RWPE2 (cell line): ENCODE data around the gene PRSS22.

ENCODE experiments used
- ATAC-seq: fragments of 200-7000 bp; cut with Tn5 transposase; 3 replicates; pipeline ENCODE4 v1.9.1; 2021; ENCODE audit warnings: low read depth
- DNase-seq: peaks from one replicate; pipeline ENCODE4 v3.0.0-alpha.2; 2020; ENCODE audit warnings: low spot score
- H3K27ac ChIP-seq: fragments of 450-650 bp; 2 replicates; pipeline ENCODE4 v1.5.1; 2017; ENCODE audit warnings: mild to moderate bottlenecking; ENCODE audit not compliant: poor library complexity, severe bottlenecking
- H3K27me3 ChIP-seq: fragments of 250-450 bp; sonication (Bioruptor Pico); 2 replicates; pipeline ENCODE4 v1.5.1; 2021; ENCODE audit warnings: mild to moderate bottlenecking, moderate library complexity; ENCODE audit not compliant: insufficient read depth, poor library complexity, severe bottlenecking
- H3K36me3 ChIP-seq: fragments of 250-450 bp; sonication (Bioruptor Pico); 2 replicates; pipeline ENCODE4 v1.5.1; 2020; ENCODE audit warnings: low read depth, mild to moderate bottlenecking, moderate library complexity
- H3K4me1 ChIP-seq: fragments of 250-450 bp; sonication (Bioruptor Pico); 2 replicates; pipeline ENCODE4 v1.5.1; 2021; ENCODE audit warnings: mild to moderate bottlenecking, moderate library complexity; ENCODE audit not compliant: insufficient read depth, poor library complexity, severe bottlenecking
- H3K4me3 ChIP-seq: fragments of 250-450 bp; sonication (Bioruptor Pico); 2 replicates; pipeline ENCODE4 v1.5.1; 2021; ENCODE audit warnings: mild to moderate bottlenecking, moderate library complexity; ENCODE audit not compliant: severe bottlenecking
- H3K9me3 ChIP-seq: fragments of 250-450 bp; sonication (Bioruptor Pico); 2 replicates; pipeline ENCODE4 v1.5.1; 2021; ENCODE audit warnings: mild to moderate bottlenecking, moderate library complexity; ENCODE audit not compliant: severe bottlenecking
- CTCF ChIP-seq: fragments of 450-650 bp; IDR thresholded peaks from one replicate; pipeline ENCODE4 v1.5.1; 2017; ENCODE audit warnings: mild to moderate bottlenecking, moderate library complexity; ENCODE audit not compliant: poor library complexity, severe bottlenecking

PRSS22 gene

GRCh38 chr16:2881783-2882649 is 24.0 kb upstream of the PRSS22 start:
- peak overlapping the region; percentile 38 for H3K27ac ChIP-seq
- TF ChIP-seq CTCF: no peak
- H3K4me1 ChIP-seq: no peaks in the 10 kb centered on the region
- H3K9me3 ChIP-seq: no peaks in the 10 kb centered on the region
- H3K27me3 ChIP-seq: no peaks in the 10 kb centered on the region
- peak; percentile 6; the same call in 2 of the 3 replicates for ATAC-seq
- no peaks in the 10 kb centered on the region; the same call in 1 of the 2 replicates for H3K36me3 ChIP-seq
- H3K4me3 ChIP-seq: peak overlapping the region; percentile 69
- DNase-seq: no peak

- Histone ChIP-seq H3K4me3 (no peak overlapping the region), H3K4me1 (no peaks in the 10 kb centered on the region), H3K27ac (no peak overlapping the region), H3K27me3 (no peaks in the 10 kb centered on the region), H3K9me3 (no peaks in the 10 kb centered on the region), H3K36me3 (no peaks in the 10 kb centered on the region)
- DNase-seq (no peak), ATAC-seq (no peak)
- TF ChIP-seq CTCF: no peak
Observed at GRCh38 chr16:2879854-2880508, 22.0 kb upstream of the PRSS22 start.

GRCh38 chr16:2874912-2875362 is 17.0 kb upstream of the PRSS22 start:
- DNase-seq (peak; percentile 70), ATAC-seq (peak; percentile 95)
- Histone ChIP-seq H3K36me3 (no peaks in the 10 kb centered on the region), H3K27ac (no peak overlapping the region), H3K27me3 (no peaks in the 10 kb centered on the region), H3K9me3 (no peaks in the 10 kb centered on the region), H3K4me1 (peaks cover 5% of the 10 kb centered on the region), H3K4me3 (no peak overlapping the region)
- TF ChIP-seq CTCF: peak; percentile 95

GRCh38 chr16:2874032-2874911 is 16.3 kb upstream of the PRSS22 start:
- H3K4me3 ChIP-seq: no peak overlapping the region
- H3K9me3 ChIP-seq: no peaks in the 10 kb centered on the region
- H3K27me3 ChIP-seq: no peaks in the 10 kb centered on the region
- TF ChIP-seq CTCF: no peak
- ATAC-seq (no peak), DNase-seq (no peak)
- H3K36me3 ChIP-seq: no peaks in the 10 kb centered on the region
- no peak overlapping the region for H3K27ac ChIP-seq
- H3K4me1 ChIP-seq: peaks cover 5% of the 10 kb centered on the region
